Measurements from ENCODE around the gene HOXD4. TPM values are rescaled to one million over a fixed set of nuclear protein-coding genes. Genes with fewer than 3 reads are reported as not detected.

Gene HOXD4
- total and polyA plus RNA-seq, 2 of the 4 experiments (the other 2 are of a cell fraction): not detected

- in situ Hi-C loops (cut with MboI; ENCODE audit: low sequenced_read_pairs) (no loop called here), intact Hi-C loops (cut with micrococcal nuclease) (no loop called here), dilution Hi-C loops (cut with HindIII; ENCODE audit: low sequenced_read_pairs, unreplicated experiment) (no loop called here)
- Histone ChIP-seq H3K79me1 (ENCODE audit: low read depth in 1 of 2, low read length in 2 of 2) (no peaks in the 10 kb centered on the region), H4K8ac (ENCODE audit: low read depth in 2 of 2, low read length in 2 of 2) (no peak overlapping the region), H3K9ac (ENCODE audit: low read depth, low read length) (no peak overlapping the region), H3K4ac (ENCODE audit: low read depth, low read length) (no peak overlapping the region), H2AK5ac (ENCODE audit: low read depth, low read length) (no peak overlapping the region), H4K20me1 (ENCODE audit: insufficient read depth, low read length) (no peaks in the 10 kb centered on the region), H4K5ac (ENCODE audit: low read depth, low read length) (no peak overlapping the region), H3K9me1 (ENCODE audit: insufficient read depth, low read length) (no peaks in the 10 kb centered on the region), H3K27ac (ENCODE audit: insufficient read depth, low read length) (no peak overlapping the region), H3K4me1 (ENCODE audit: control insufficient read depth, insufficient read depth, low read length) (no peaks in the 10 kb centered on the region), H3K18ac (ENCODE audit: low read depth, low read length) (no peak overlapping the region), H3K14ac (replicated peaks; ENCODE audit: low read depth, low read length) (no peak overlapping the region), H2BK15ac (ENCODE audit: low read depth, low read length) (no peak overlapping the region), H3K4me3 (ENCODE audit: insufficient read depth, low read depth, low read length) (no peak overlapping the region), H2AK9ac (replicated peaks; ENCODE audit: low read depth, low read length, poor library complexity) (no peak overlapping the region), H3K9me3 (ENCODE audit: control insufficient read depth, insufficient read depth, low read length) (0 out of 2 replicates have a peak, but pooled peaks cover 2% of the 10 kb centered on the region), H3K56ac (ENCODE audit: extremely low read depth, insufficient read depth, low read length) (no peak overlapping the region), H2BK120ac (ENCODE audit: low read depth, low read length) (no peak overlapping the region), H2AFZ (replicated peaks; ENCODE audit: low read length, poor library complexity) (peak overlapping the region; percentile 39), H2BK5ac (ENCODE audit: low read depth, low read length, poor library complexity, severe bottlenecking) (no peak overlapping the region), H2BK20ac (ENCODE audit: low read depth, low read length) (no peak overlapping the region), H3K36me3 (ENCODE audit: control insufficient read depth, insufficient read depth, low read length) (no peaks in the 10 kb centered on the region), H3K4me2 (ENCODE audit: low read depth, low read length) (no peak overlapping the region), H3K27me3 (ENCODE audit: control insufficient read depth, insufficient read depth, low read length) (peaks cover 70% of the 10 kb centered on the region), H3K23ac (ENCODE audit: low read depth, low read length) (no peak overlapping the region), H4K91ac (ENCODE audit: insufficient read depth, low read depth, low read length) (no peak overlapping the region)
- DNase-seq (no peak), ATAC-seq (ENCODE audit: low read depth) (no peak)
- TF ChIP-seq RFX5 (IDR thresholded peaks at IDR 0.05; ENCODE audit: low read depth, low read length) (no peak), FOS (IDR thresholded peaks at IDR 0.05; ENCODE audit: low read depth, low read length) (no peak), NFE2L2 (IDR thresholded peaks at IDR 0.05; ENCODE audit: low read depth, low read length) (no peak)
- POLR2A ChIA-PET (ENCODE audit: unreplicated experiment): no interaction called here
- CTCF ChIA-PET: no interaction called here
- BruUV-seq (replicated peaks): no TSS peak
- 1% methylated on average over 28 of the region's 68 CpGs; no CpG with 5 or more reads in 1 of the 2 experiments for WGBS, 2 experiments (ENCODE audit: extremely low coverage in 2 of 2, insufficient read length in 1 of 2)
Measured at GRCh38 chr2:176178038-176178756, 26.8 kb downstream of the HOXD4 start.
